ENCODE measurements around the gene TAS1R3.
"Not testable (repeated sequence)": the region's sequence is repeated elsewhere in the genome, so short reads cannot be mapped to it uniquely, and the experiment has no call there.

The TAS1R3 gene

DNA sequence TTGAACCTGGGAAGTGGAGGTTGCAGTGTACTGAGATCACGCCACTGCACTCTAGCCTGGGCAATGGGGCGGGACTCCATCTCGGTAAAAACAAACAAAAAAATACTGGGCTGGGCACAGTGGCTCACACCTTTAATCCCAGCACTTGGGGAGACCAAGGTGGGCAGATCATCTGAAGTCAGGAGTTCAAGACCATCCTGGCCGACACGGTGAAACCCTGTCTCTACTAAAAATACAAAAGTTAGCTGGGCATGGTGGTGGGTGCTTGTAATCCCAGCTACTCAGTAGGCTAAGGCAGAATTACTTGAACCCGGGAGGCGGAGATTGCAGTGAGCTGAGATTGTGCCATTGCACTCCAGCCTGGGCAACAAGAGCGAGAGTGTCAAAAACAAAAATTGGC is 14.9 kb upstream of the TAS1R3 start:
- CTCF ChIA-PET, result not testable (repeated sequence)

DNA sequence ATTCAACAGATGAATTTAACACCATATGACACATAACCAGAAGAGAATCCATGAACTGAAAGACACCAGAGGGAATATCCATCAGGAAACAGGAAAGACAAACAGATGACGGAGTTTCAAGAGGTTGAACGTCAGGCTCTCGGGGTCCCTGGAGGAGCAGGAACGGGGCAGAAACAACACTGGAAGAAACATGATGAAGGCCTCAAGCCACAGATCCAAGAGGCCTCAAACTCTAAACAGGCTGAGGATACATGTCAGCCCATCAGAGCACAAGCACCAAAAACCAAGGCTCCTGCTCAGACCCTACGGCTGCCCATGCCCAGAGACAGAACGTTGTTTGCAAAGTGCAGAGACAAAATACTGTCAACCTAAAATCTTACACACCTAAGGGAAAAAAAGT is 13.7 kb upstream of the TAS1R3 start:
- H3K4me3 ChIP-seq (ENCODE audit: control insufficient read depth in 1 of 7, extremely low read depth in 1 of 7, insufficient read depth in 4 of 7, low read depth in 2 of 7, low read length in 6 of 7), result no peak overlapping the region
- CTCF ChIA-PET, result no interaction called here
- peaks cover 9 to 77% (median 54%) of the 10 kb centered on the region in 4 experiments for H3K36me3 ChIP-seq (ENCODE audit: control insufficient read depth in 4 of 4, insufficient read depth in 4 of 4, low read length in 3 of 4)
- peaks cover 0 to 10% (median 2%) of the 10 kb centered on the region in 4 experiments for H3K4me1 ChIP-seq (ENCODE audit: control extremely low read depth in 1 of 4, control insufficient read depth in 4 of 4, insufficient read depth in 4 of 4, low read length in 3 of 4)
- WGBS (ENCODE audit: insufficient coverage), result 93% methylated on average over 6 of the region's 6 CpGs
- POLR2A ChIA-PET, result no interaction called here
- H3K27ac ChIP-seq (ENCODE audit: insufficient read depth in 1 of 2, low read depth in 1 of 2, low read length in 2 of 2, poor library complexity in 1 of 2, severe bottlenecking in 2 of 2), result no peak overlapping the region
- no peaks in the 10 kb centered on the region for H3K27me3 ChIP-seq (replicated peaks in 2 of 5; ENCODE audit: control insufficient read depth in 4 of 5, insufficient read depth in 5 of 5, low read length in 4 of 5)
- H3K9me3 ChIP-seq (ENCODE audit: control extremely low read depth in 1 of 5, control insufficient read depth in 4 of 5, insufficient read depth in 2 of 5, low read depth in 1 of 5, low read length in 4 of 5), result no peaks in the 10 kb centered on the region
- DNase-seq, result no peak

More for the DNA sequence above, 14.9 kb upstream of the TAS1R3 start:
- H3K36me3 ChIP-seq (ENCODE audit: control insufficient read depth in 4 of 4, insufficient read depth in 4 of 4, low read length in 3 of 4), result peaks cover 12 to 79% (median 60%) of the 10 kb centered on the region in 4 experiments
- H3K27ac ChIP-seq (ENCODE audit: insufficient read depth in 1 of 2, low read depth in 1 of 2, low read length in 2 of 2, poor library complexity in 1 of 2, severe bottlenecking in 2 of 2); H3K4me3 ChIP-seq (ENCODE audit: control insufficient read depth in 1 of 7, extremely low read depth in 1 of 7, insufficient read depth in 4 of 7, low read depth in 2 of 7, low read length in 6 of 7); H3K4me1 ChIP-seq (ENCODE audit: control extremely low read depth in 1 of 4, control insufficient read depth in 4 of 4, insufficient read depth in 4 of 4, low read length in 3 of 4); H3K27me3 ChIP-seq (replicated peaks in 2 of 5; ENCODE audit: control insufficient read depth in 4 of 5, insufficient read depth in 5 of 5, low read length in 4 of 5); H3K9me3 ChIP-seq (ENCODE audit: control extremely low read depth in 1 of 5, control insufficient read depth in 4 of 5, insufficient read depth in 2 of 5, low read depth in 1 of 5, low read length in 4 of 5); POLR2A ChIA-PET; DNase-seq: not testable (repeated sequence)
- 95% methylated on average over 7 of the region's 8 CpGs for WGBS (ENCODE audit: insufficient coverage)

DNA sequence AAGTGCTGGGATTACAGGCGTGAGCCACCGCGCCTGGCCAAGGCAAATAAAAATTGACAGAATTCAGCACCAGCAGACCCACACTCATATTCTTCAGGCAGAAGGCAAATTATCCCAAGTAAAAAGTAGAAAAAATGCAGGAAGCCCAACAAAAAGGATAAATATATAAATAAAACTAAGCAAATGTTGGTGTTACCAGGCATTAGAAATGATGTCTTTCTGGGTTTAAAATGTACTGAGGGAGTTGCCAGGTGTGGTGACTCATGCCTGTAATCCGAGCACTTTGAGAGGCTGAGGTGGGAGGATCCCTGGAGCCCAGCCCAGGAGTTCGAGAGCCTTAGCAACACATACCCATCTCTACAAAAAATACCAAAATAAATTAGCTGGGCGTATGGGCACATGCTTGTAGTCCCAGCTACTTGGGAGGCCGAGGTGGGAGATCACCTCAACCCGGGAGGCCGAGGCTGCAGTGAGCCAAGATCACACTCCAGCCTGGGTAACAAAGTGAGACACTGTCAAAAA is 12.9 kb upstream of the TAS1R3 start:
- Histone ChIP-seq H3K4me3 (ENCODE audit: control insufficient read depth in 1 of 7, extremely low read depth in 1 of 7, insufficient read depth in 4 of 7, low read depth in 2 of 7, low read length in 6 of 7) (no peak overlapping the region), H3K36me3 (ENCODE audit: control insufficient read depth in 4 of 4, insufficient read depth in 4 of 4, low read length in 3 of 4) (peaks cover 9 to 69% (median 49%) of the 10 kb centered on the region in 4 experiments), H3K27me3 (replicated peaks in 2 of 5; ENCODE audit: control insufficient read depth in 4 of 5, insufficient read depth in 5 of 5, low read length in 4 of 5) (no peaks in the 10 kb centered on the region), H3K27ac (ENCODE audit: insufficient read depth in 1 of 2, low read depth in 1 of 2, low read length in 2 of 2, poor library complexity in 1 of 2, severe bottlenecking in 2 of 2) (no peak overlapping the region), H3K9me3 (ENCODE audit: control extremely low read depth in 1 of 5, control insufficient read depth in 4 of 5, insufficient read depth in 2 of 5, low read depth in 1 of 5, low read length in 4 of 5) (no peaks in the 10 kb centered on the region), H3K4me1 (ENCODE audit: control extremely low read depth in 1 of 4, control insufficient read depth in 4 of 4, insufficient read depth in 4 of 4, low read length in 3 of 4) (peaks cover 0 to 16% (median 6%) of the 10 kb centered on the region in 4 experiments)
- no peak for DNase-seq
- 100% methylated on average over 4 of the region's 9 CpGs for whole genome bisulfite sequencing (ENCODE audit: insufficient coverage)
- ChIA-PET POLR2A (interaction anchor here (0.6 kb wide), 1 partner anchor 221 kb away, joined by 4 read pairs; no protein-coding TSS in a partner anchor), CTCF (no interaction called here)

DNA sequence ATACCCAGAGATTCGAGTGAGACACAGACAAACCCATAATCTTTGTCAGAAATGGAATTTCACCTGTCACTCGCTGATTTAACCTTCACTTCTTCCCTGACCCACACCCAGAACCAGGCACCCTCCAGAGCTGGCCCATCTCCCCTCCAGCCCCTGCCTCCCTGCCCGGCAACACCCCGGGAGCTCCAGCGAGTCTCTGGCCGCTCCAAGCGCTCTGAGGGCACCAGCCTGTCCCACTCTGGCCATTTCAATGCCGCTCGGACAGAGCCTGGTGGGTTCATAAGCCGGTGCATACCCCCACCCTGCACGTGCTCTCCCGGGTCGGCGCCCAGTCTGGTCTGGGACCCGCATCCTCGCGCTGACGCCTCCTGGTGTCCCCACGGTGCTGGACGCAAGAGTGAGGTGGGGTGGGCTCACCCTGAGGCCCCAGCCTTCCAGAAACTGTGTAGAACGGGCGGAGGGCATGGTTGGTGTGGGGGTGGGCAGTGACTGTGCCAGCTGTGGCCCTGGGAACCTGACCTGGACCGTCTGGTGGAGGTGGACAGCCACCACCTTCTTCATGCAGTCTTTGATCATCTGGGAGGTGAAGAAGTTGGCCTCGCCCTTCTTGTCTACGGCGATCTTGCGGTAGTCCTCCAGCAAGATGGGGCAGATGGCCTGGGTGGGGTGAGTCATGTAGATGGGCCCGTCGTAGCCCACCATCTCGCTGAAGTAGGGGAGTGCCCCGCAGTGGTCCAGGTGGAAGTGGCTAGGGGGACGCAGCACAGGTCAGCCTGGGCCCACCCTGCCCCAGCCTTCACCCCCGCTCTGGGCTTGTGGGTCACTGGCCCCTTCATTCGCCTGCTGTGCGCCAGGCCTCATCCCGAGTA is 12.1 kb upstream of the TAS1R3 start:
- DNase-seq, result no peak
- Histone ChIP-seq H3K27ac (ENCODE audit: insufficient read depth in 1 of 2, low read depth in 1 of 2, low read length in 2 of 2, poor library complexity in 1 of 2, severe bottlenecking in 2 of 2) (no peak overlapping the region), H3K4me3 (ENCODE audit: control insufficient read depth in 1 of 7, extremely low read depth in 1 of 7, insufficient read depth in 4 of 7, low read depth in 2 of 7, low read length in 6 of 7) (no peak overlapping the region), H3K36me3 (ENCODE audit: control insufficient read depth in 4 of 4, insufficient read depth in 4 of 4, low read length in 3 of 4) (peaks cover 9 to 61% (median 41%) of the 10 kb centered on the region in 4 experiments), H3K27me3 (replicated peaks in 2 of 5; ENCODE audit: control insufficient read depth in 4 of 5, insufficient read depth in 5 of 5, low read length in 4 of 5) (no peaks in the 10 kb centered on the region), H3K9me3 (ENCODE audit: control extremely low read depth in 1 of 5, control insufficient read depth in 4 of 5, insufficient read depth in 2 of 5, low read depth in 1 of 5, low read length in 4 of 5) (no peaks in the 10 kb centered on the region), H3K4me1 (ENCODE audit: control extremely low read depth in 1 of 4, control insufficient read depth in 4 of 4, insufficient read depth in 4 of 4, low read length in 3 of 4) (peaks cover 0 to 21% (median 10%) of the 10 kb centered on the region in 4 experiments)
- ChIA-PET POLR2A (interaction anchor here (0.6 kb wide), 1 partner anchor 221 kb away, joined by 4 read pairs; no protein-coding TSS in a partner anchor), CTCF (no interaction called here)
- 92% methylated on average over 29 of the region's 36 CpGs for WGBS (ENCODE audit: insufficient coverage)

DNA sequence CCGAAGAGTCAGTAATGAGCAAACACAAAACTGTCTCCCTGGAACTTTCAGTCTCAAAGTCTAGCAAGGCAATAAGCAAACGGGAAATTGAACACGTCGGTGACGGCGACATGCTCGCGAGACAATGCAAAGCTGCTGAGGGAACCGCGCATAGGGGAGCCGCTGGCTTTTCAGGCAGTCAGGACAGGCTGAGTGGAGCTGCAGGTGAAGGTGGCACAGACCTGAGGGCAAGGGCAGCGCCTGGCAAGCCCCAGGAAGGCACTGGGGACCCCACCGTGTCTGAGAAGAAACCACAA is 11.5 kb upstream of the TAS1R3 start:
- Histone ChIP-seq H3K27ac (ENCODE audit: insufficient read depth in 1 of 2, low read depth in 1 of 2, low read length in 2 of 2, poor library complexity in 1 of 2, severe bottlenecking in 2 of 2) (no peak overlapping the region), H3K4me3 (ENCODE audit: control insufficient read depth in 1 of 7, extremely low read depth in 1 of 7, insufficient read depth in 4 of 7, low read depth in 2 of 7, low read length in 6 of 7) (no peak overlapping the region), H3K9me3 (ENCODE audit: control extremely low read depth in 1 of 5, control insufficient read depth in 4 of 5, insufficient read depth in 2 of 5, low read depth in 1 of 5, low read length in 4 of 5) (no peaks in the 10 kb centered on the region), H3K27me3 (replicated peaks in 2 of 5; ENCODE audit: control insufficient read depth in 4 of 5, insufficient read depth in 5 of 5, low read length in 4 of 5) (no peaks in the 10 kb centered on the region), H3K4me1 (ENCODE audit: control extremely low read depth in 1 of 4, control insufficient read depth in 4 of 4, insufficient read depth in 4 of 4, low read length in 3 of 4) (peaks cover 0 to 21% (median 12%) of the 10 kb centered on the region in 4 experiments), H3K36me3 (ENCODE audit: control insufficient read depth in 4 of 4, insufficient read depth in 4 of 4, low read length in 3 of 4) (peaks cover 5 to 55% (median 36%) of the 10 kb centered on the region in 4 experiments)
- ChIA-PET POLR2A (no interaction called here), CTCF (no interaction called here)
- no peak for DNase-seq
- WGBS (ENCODE audit: insufficient coverage), result 91% methylated on average over 13 of the region's 13 CpGs

DNA sequence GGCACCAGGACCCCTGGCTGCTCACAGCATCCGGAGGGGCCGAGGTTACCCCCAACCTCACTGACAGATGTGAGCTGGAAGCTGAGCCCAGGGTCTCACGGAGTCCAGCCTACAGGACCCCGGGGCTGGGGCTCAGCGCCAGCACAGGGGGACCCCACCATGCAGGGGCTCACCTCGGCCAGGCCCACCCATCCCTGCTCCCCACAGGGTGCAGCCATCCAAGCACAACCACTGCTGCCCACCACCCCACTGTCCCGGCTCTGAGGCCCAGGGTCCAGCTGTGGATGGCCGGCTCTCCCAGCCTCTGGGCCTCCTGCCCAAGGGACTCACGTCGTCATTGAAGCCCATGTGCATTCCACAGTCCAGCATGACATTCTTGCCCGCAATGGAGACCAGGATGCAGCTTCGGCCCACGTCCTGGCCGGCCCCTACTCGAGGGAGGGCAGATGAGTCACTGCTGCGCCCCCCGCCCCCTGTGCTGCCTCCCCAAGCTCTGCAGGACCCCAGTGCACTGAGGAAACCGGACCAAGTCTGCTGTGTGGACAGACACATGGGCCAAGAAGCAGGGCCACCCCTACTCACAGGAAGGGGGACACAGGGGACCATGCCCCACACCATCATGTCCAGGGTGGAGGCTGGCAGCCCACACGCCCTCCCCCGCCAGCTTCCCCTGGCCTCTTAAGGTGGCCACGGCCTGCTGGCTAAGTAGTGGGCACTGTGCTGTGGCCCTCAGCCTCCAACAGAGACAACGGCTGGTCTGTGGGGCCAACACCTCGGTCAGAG is 10.2 kb upstream of the TAS1R3 start:
- Histone ChIP-seq H3K27ac (ENCODE audit: insufficient read depth in 1 of 2, low read depth in 1 of 2, low read length in 2 of 2, poor library complexity in 1 of 2, severe bottlenecking in 2 of 2) (peak overlapping the region in 1 of 2 experiments; percentile 7), H3K27me3 (replicated peaks in 2 of 5; ENCODE audit: control insufficient read depth in 4 of 5, insufficient read depth in 5 of 5, low read length in 4 of 5) (no peaks in the 10 kb centered on the region), H3K9me3 (ENCODE audit: control extremely low read depth in 1 of 5, control insufficient read depth in 4 of 5, insufficient read depth in 2 of 5, low read depth in 1 of 5, low read length in 4 of 5) (no peaks in the 10 kb centered on the region), H3K4me3 (ENCODE audit: control insufficient read depth in 1 of 7, extremely low read depth in 1 of 7, insufficient read depth in 4 of 7, low read depth in 2 of 7, low read length in 6 of 7) (no peak overlapping the region), H3K4me1 (ENCODE audit: control extremely low read depth in 1 of 4, control insufficient read depth in 4 of 4, insufficient read depth in 4 of 4, low read length in 3 of 4) (peaks cover 0 to 25% (median 20%) of the 10 kb centered on the region in 4 experiments), H3K36me3 (ENCODE audit: control insufficient read depth in 4 of 4, insufficient read depth in 4 of 4, low read length in 3 of 4) (peaks cover 4 to 45% (median 31%) of the 10 kb centered on the region in 4 experiments)
- ChIA-PET CTCF (no interaction called here), POLR2A (no interaction called here)
- WGBS (ENCODE audit: insufficient coverage), result 97% methylated on average over 21 of the region's 23 CpGs
- no peak for DNase-seq

DNA sequence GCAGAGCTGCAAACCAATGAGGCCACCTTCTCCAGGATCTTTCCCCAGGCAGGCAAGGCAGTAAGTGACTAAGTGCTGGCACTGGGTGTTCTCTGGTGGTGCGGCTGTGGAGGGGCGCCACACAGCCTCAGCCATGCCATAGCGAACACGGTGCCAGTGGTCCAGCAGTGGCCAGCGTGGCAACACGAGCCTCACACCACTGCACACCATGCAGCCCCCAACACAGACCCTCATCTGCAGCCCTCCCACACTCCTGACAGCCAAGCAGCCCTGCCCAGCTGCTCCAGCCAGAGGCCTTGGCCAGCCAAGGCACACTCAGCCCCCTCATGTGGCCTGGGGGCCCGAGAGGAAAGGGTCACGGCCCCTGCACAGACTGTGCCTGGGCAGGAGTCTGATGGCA is 9.6 kb upstream of the TAS1R3 start:
- no peak for DNase-seq
- peaks cover 4 to 44% (median 31%) of the 10 kb centered on the region in 4 experiments for H3K36me3 ChIP-seq (ENCODE audit: control insufficient read depth in 4 of 4, insufficient read depth in 4 of 4, low read length in 3 of 4)
- H3K27me3 ChIP-seq (replicated peaks in 2 of 5; ENCODE audit: control insufficient read depth in 4 of 5, insufficient read depth in 5 of 5, low read length in 4 of 5), result no peaks in the 10 kb centered on the region
- CTCF ChIA-PET, result no interaction called here
- no peaks in the 10 kb centered on the region for H3K9me3 ChIP-seq (ENCODE audit: control extremely low read depth in 1 of 5, control insufficient read depth in 4 of 5, insufficient read depth in 2 of 5, low read depth in 1 of 5, low read length in 4 of 5)
- H3K4me1 ChIP-seq (ENCODE audit: control extremely low read depth in 1 of 4, control insufficient read depth in 4 of 4, insufficient read depth in 4 of 4, low read length in 3 of 4), result peaks cover 0 to 28% (median 27%) of the 10 kb centered on the region in 4 experiments
- POLR2A ChIA-PET, result no interaction called here
- WGBS (ENCODE audit: insufficient coverage), result 100% methylated on average over 5 of the region's 8 CpGs
- no peak overlapping the region for H3K4me3 ChIP-seq (ENCODE audit: control insufficient read depth in 1 of 7, extremely low read depth in 1 of 7, insufficient read depth in 4 of 7, low read depth in 2 of 7, low read length in 6 of 7)
- H3K27ac ChIP-seq (ENCODE audit: insufficient read depth in 1 of 2, low read depth in 1 of 2, low read length in 2 of 2, poor library complexity in 1 of 2, severe bottlenecking in 2 of 2), result no peak overlapping the region
